ENCODE measurements around the gene PODN.

GRCh38 chr1:53044926-53045325, 17.1 kb upstream of the PODN start:
- TF ChIP-seq POLR2A (IDR thresholded peaks at IDR 0.05) (no peak), CTCF (IDR thresholded peaks at IDR 0.05) (no peak), POLR2AphosphoS5 (IDR thresholded peaks at IDR 0.05) (no peak), EP300 (IDR thresholded peaks at IDR 0.05) (no peak)

All from stomach (tissue), 4 donors.